ES-I3 (cell line): ENCODE results near the gene SIK3.

ENCODE experiments used
- H3K36me3 ChIP-seq: 2 replicates; pipeline ENCODE4 v1.6.1; 2013; ENCODE audit warnings: mild to moderate bottlenecking, low read length, control low read depth, moderate library complexity; ENCODE audit not compliant: insufficient read depth
- H3K4me1 ChIP-seq: 2 replicates; pipeline ENCODE4 v1.6.1; 2013; ENCODE audit warnings: mild to moderate bottlenecking, control low read depth, low read length; ENCODE audit not compliant: insufficient read depth
- H3K9ac ChIP-seq: 2 replicates; pipeline ENCODE4 v1.6.1; 2013; ENCODE audit warnings: low read depth, mild to moderate bottlenecking, low read length, moderate library complexity
- H3K9me3 ChIP-seq: 2 replicates; pipeline ENCODE4 v1.6.1; 2013; ENCODE audit warnings: mild to moderate bottlenecking, low read length, moderate library complexity; ENCODE audit not compliant: control insufficient read depth, insufficient read depth

SIK3 gene

GRCh38 chr11:116888024-116888423 lies 210.2 kb downstream of the SIK3 start:
- no peaks in the 10 kb centered on the region; the same call in 1 of the 2 replicates for H3K36me3 ChIP-seq
- H3K9me3 ChIP-seq, result no peaks in the 10 kb centered on the region
- no peak overlapping the region for H3K9ac ChIP-seq
- no peaks in the 10 kb centered on the region for H3K4me1 ChIP-seq

GRCh38 chr11:116885951-116886655 lies 212.1 kb downstream of the SIK3 start:
- H3K36me3 ChIP-seq, result no peaks in the 10 kb centered on the region
- H3K9me3 ChIP-seq, result no peaks in the 10 kb centered on the region
- no peak overlapping the region for H3K9ac ChIP-seq
- H3K4me1 ChIP-seq, result no peaks in the 10 kb centered on the region

- no peak overlapping the region for H3K9ac ChIP-seq
- no peaks in the 10 kb centered on the region for H3K9me3 ChIP-seq
- no peaks in the 10 kb centered on the region for H3K36me3 ChIP-seq
- H3K4me1 ChIP-seq, result no peaks in the 10 kb centered on the region
These were observed 215.8 kb downstream of the SIK3 start for GRCh38 chr11:116882386-116882785.

- H3K4me1 ChIP-seq, result no peaks in the 10 kb centered on the region
- H3K9me3 ChIP-seq, result no peaks in the 10 kb centered on the region
- no peaks in the 10 kb centered on the region for H3K36me3 ChIP-seq
- H3K9ac ChIP-seq, result no peak overlapping the region
These were observed 217.1 kb downstream of the SIK3 start for GRCh38 chr11:116881143-116881542.

GRCh38 chr11:116879800-116880625 lies 218.2 kb downstream of the SIK3 start:
- Histone ChIP-seq H3K4me1 (no peaks in the 10 kb centered on the region), H3K9me3 (no peaks in the 10 kb centered on the region), H3K9ac (no peak overlapping the region), H3K36me3 (no peaks in the 10 kb centered on the region)

GRCh38 chr11:116876656-116877055 lies 221.6 kb downstream of the SIK3 start:
- H3K9me3 ChIP-seq, result no peaks in the 10 kb centered on the region
- no peak overlapping the region for H3K9ac ChIP-seq
- no peaks in the 10 kb centered on the region for H3K4me1 ChIP-seq
- H3K36me3 ChIP-seq, result no peaks in the 10 kb centered on the region; the same call in 1 of the 2 replicates

- no peak overlapping the region for H3K9ac ChIP-seq
- H3K36me3 ChIP-seq, result no peaks in the 10 kb centered on the region; the same call in 1 of the 2 replicates
- H3K9me3 ChIP-seq, result no peaks in the 10 kb centered on the region
- H3K4me1 ChIP-seq, result no peaks in the 10 kb centered on the region
These were observed 223.0 kb downstream of the SIK3 start for GRCh38 chr11:116875194-116875593.

- Histone ChIP-seq H3K4me1 (no peaks in the 10 kb centered on the region), H3K9me3 (no peaks in the 10 kb centered on the region), H3K9ac (no peak overlapping the region), H3K36me3 (no peaks in the 10 kb centered on the region; the same call in none of the 2 replicates)
These were observed 224.0 kb downstream of the SIK3 start for GRCh38 chr11:116874251-116874650.

GRCh38 chr11:116873381-116873780 lies 224.8 kb downstream of the SIK3 start:
- Histone ChIP-seq H3K9ac (no peak overlapping the region), H3K9me3 (no peaks in the 10 kb centered on the region), H3K36me3 (peaks cover under 1% of the 10 kb centered on the region), H3K4me1 (no peaks in the 10 kb centered on the region)

GRCh38 chr11:116871248-116871647 lies 227.0 kb downstream of the SIK3 start:
- H3K4me1 ChIP-seq, result no peaks in the 10 kb centered on the region
- no peak overlapping the region for H3K9ac ChIP-seq
- H3K36me3 ChIP-seq, result peaks cover 11% of the 10 kb centered on the region
- no peaks in the 10 kb centered on the region for H3K9me3 ChIP-seq

- H3K9ac ChIP-seq, result no peak overlapping the region
- peaks cover 15% of the 10 kb centered on the region for H3K36me3 ChIP-seq
- no peaks in the 10 kb centered on the region for H3K9me3 ChIP-seq
- no peaks in the 10 kb centered on the region for H3K4me1 ChIP-seq
These were observed 228.2 kb downstream of the SIK3 start for GRCh38 chr11:116870054-116870453.

- peaks cover 18% of the 10 kb centered on the region for H3K36me3 ChIP-seq
- H3K4me1 ChIP-seq, result no peaks in the 10 kb centered on the region
- no peak overlapping the region for H3K9ac ChIP-seq
- no peaks in the 10 kb centered on the region for H3K9me3 ChIP-seq
These were observed 228.6 kb downstream of the SIK3 start for GRCh38 chr11:116869610-116870009.

- Histone ChIP-seq H3K36me3 (peaks cover 18% of the 10 kb centered on the region; the same call in 1 of the 2 replicates), H3K4me1 (no peaks in the 10 kb centered on the region), H3K9me3 (no peaks in the 10 kb centered on the region), H3K9ac (no peak overlapping the region)
These were observed 230.2 kb downstream of the SIK3 start for GRCh38 chr11:116868066-116868465.

- Histone ChIP-seq H3K4me1 (no peaks in the 10 kb centered on the region), H3K36me3 (peaks cover 18% of the 10 kb centered on the region; the same call in 1 of the 2 replicates), H3K9me3 (no peaks in the 10 kb centered on the region), H3K9ac (no peak overlapping the region)
These were observed 230.6 kb downstream of the SIK3 start for GRCh38 chr11:116867619-116868018.
